ENCODE results near the gene CHST4. TPM values are rescaled to one million over a fixed set of nuclear protein-coding genes. Genes with fewer than 3 reads are reported as not detected.

Gene CHST4
- total RNA-seq, 1 experiment from 2014 or later, result 9.9 TPM

DNA sequence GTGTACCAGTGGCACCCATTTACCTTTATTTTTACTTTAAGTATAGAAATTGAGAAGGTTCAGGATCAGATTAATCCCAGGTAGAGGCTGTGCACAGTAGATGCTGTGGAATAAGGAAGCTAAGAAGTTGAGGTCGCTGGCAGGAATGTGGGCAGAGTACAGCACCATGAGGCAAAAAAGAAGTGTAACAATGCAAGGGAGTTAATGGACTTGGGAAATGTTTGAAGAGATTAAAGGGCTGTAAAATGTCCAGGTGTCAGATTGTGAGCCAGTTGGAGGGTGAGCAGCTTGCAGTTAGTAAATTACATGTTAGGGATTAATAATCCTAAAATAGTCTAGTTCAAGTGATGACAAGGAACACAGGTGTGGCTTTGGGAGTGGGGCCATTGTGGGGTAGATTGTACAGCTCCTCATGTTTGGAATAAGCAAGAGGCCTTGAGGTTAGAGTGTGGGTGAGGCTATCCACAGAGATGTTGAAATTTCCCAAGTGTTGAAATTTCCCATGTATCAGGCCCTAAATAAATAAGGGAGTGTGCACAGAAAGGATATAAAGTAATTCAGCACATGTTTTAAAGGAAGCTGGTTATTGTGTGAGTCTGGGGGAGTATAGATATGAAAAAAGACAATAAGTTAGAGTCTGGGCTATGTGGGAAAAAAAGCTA is 29.1 kb downstream of the CHST4 start (continued):
- TF ChIP-seq CBFB (CRISPR knock-in tag; IDR thresholded peaks at IDR 0.05; ENCODE audit: low read depth), result no peak
- TF ChIP-seq, protein P1, sequence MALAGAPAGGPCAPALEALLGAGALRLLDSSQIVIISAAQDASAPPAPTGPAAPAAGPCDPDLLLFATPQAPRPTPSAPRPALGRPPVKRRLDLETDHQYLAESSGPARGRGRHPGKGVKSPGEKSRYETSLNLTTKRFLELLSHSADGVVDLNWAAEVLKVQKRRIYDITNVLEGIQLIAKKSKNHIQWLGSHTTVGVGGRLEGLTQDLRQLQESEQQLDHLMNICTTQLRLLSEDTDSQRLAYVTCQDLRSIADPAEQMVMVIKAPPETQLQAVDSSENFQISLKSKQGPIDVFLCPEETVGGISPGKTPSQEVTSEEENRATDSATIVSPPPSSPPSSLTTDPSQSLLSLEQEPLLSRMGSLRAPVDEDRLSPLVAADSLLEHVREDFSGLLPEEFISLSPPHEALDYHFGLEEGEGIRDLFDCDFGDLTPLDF (CRISPR knock-in tag; IDR thresholded peaks at IDR 0.05), result no peak
- TF ChIP-seq, protein P2, sequence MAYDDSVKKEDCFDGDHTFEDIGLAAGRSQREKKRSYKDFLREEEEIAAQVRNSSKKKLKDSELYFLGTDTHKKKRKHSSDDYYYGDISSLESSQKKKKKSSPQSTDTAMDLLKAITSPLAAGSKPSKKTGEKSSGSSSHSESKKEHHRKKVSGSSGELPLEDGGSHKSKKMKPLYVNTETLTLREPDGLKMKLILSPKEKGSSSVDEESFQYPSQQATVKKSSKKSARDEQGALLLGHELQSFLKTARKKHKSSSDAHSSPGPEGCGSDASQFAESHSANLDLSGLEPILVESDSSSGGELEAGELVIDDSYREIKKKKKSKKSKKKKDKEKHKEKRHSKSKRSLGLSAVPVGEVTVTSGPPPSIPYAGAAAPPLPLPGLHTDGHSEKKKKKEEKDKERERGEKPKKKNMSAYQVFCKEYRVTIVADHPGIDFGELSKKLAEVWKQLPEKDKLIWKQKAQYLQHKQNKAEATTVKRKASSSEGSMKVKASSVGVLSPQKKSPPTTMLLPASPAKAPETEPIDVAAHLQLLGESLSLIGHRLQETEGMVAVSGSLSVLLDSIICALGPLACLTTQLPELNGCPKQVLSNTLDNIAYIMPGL (CRISPR knock-in tag; IDR thresholded peaks at IDR 0.05), result no peak
- TF ChIP-seq ZNF317 (CRISPR knock-in tag; IDR thresholded peaks at IDR 0.05; ENCODE audit: borderline replicate concordance, low read depth), result no peak
- TF ChIP-seq, protein P3, sequence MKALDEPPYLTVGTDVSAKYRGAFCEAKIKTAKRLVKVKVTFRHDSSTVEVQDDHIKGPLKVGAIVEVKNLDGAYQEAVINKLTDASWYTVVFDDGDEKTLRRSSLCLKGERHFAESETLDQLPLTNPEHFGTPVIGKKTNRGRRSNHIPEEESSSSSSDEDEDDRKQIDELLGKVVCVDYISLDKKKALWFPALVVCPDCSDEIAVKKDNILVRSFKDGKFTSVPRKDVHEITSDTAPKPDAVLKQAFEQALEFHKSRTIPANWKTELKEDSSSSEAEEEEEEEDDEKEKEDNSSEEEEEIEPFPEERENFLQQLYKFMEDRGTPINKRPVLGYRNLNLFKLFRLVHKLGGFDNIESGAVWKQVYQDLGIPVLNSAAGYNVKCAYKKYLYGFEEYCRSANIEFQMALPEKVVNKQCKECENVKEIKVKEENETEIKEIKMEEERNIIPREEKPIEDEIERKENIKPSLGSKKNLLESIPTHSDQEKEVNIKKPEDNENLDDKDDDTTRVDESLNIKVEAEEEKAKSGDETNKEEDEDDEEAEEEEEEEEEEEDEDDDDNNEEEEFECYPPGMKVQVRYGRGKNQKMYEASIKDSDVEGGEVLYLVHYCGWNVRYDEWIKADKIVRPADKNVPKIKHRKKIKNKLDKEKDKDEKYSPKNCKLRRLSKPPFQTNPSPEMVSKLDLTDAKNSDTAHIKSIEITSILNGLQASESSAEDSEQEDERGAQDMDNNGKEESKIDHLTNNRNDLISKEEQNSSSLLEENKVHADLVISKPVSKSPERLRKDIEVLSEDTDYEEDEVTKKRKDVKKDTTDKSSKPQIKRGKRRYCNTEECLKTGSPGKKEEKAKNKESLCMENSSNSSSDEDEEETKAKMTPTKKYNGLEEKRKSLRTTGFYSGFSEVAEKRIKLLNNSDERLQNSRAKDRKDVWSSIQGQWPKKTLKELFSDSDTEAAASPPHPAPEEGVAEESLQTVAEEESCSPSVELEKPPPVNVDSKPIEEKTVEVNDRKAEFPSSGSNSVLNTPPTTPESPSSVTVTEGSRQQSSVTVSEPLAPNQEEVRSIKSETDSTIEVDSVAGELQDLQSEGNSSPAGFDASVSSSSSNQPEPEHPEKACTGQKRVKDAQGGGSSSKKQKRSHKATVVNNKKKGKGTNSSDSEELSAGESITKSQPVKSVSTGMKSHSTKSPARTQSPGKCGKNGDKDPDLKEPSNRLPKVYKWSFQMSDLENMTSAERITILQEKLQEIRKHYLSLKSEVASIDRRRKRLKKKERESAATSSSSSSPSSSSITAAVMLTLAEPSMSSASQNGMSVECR (CRISPR knock-in tag; IDR thresholded peaks at IDR 0.05; ENCODE audit: borderline replicate concordance), result no peak

DNA sequence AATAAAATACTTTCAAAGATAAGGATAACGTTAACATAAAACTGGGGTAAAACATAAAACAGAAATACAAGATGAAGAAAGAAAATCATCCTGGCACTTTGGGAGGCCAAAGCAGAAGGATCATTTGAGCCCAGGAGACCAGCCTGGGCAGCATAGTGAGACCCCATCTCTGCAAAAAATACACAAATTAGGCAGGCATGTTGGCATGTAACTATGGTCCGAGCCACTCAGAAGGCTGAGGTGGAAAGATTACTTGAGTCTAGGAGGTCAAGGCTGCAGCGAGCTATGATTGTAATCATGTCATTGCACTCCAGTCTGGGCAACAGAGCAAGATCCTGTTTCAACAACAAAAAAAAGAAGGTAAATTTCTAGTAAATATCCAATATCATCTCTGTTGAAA is 31.1 kb downstream of the CHST4 start:
- Mint-ChIP-seq H3K36me3 (peaks cover 11% of the 10 kb centered on the region), H3K27ac (no peak overlapping the region), H3K4me1 (no peaks in the 10 kb centered on the region), H3K9me3 (peaks cover 17% of the 10 kb centered on the region), H3K27me3 (ENCODE audit: low read depth) (peaks cover 62% of the 10 kb centered on the region), H3K4me3 (no peak overlapping the region)
- DNase-seq (ENCODE audit: low spot score), result no peak
- ChIA-PET POLR2A (no interaction called here), CTCF (no interaction called here)
- TF ChIP-seq, protein P2 (CRISPR knock-in tag; IDR thresholded peaks at IDR 0.05), result no peak
- TF ChIP-seq TCF7 (CRISPR knock-in tag; IDR thresholded peaks at IDR 0.05; ENCODE audit: low read depth) (no peak), PRRX2 (CRISPR knock-in tag; IDR thresholded peaks at IDR 0.05) (no peak), NFYB (CRISPR knock-in tag; conservative IDR thresholded peaks at IDR 0.05; ENCODE audit: low read depth) (no peak)
- TF ChIP-seq, protein P3 (CRISPR knock-in tag; IDR thresholded peaks at IDR 0.05; ENCODE audit: borderline replicate concordance), result no peak
- TF ChIP-seq, protein P4, sequence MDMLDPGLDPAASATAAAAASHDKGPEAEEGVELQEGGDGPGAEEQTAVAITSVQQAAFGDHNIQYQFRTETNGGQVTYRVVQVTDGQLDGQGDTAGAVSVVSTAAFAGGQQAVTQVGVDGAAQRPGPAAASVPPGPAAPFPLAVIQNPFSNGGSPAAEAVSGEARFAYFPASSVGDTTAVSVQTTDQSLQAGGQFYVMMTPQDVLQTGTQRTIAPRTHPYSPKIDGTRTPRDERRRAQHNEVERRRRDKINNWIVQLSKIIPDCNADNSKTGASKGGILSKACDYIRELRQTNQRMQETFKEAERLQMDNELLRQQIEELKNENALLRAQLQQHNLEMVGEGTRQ (CRISPR knock-in tag; IDR thresholded peaks at IDR 0.05), result no peak
- no peak for ATAC-seq

All from WTC11 (cell line).